GM21423 (cell line): ENCODE results near the gene PNKP.

Source experiments
- ATAC-seq: cut with Tn5 transposase; IDR thresholded peaks from one replicate; pipeline ENCODE4 v1.9.1; 2021; ENCODE audit warnings: mild to moderate bottlenecking, moderate library complexity; ENCODE audit not compliant: unreplicated experiment

The PNKP gene

GRCh38 chr19:49866933-49867782 is at the start of gene PNKP:
Gene PNKP, minus strand, starts transcription at chr19:49867576. Its CDS starts 372 bp downstream, at chr19:49867204.
- peak; percentile 33 for ATAC-seq

- ATAC-seq: no peak
These were observed 47.9 kb upstream of the PNKP start for GRCh38 chr19:49915271-49915670.

GRCh38 chr19:49913720-49914119 is 46.3 kb upstream of the PNKP start:
- no peak for ATAC-seq

- ATAC-seq: no peak
These were observed 45.7 kb upstream of the PNKP start for GRCh38 chr19:49912965-49913685.

GRCh38 chr19:49911381-49912145 is 44.2 kb upstream of the PNKP start:
- no peak for ATAC-seq

- ATAC-seq: no peak
These were observed 42.8 kb upstream of the PNKP start for GRCh38 chr19:49910179-49910578.

GRCh38 chr19:49908480-49909420 is 41.4 kb upstream of the PNKP start:
- no peak for ATAC-seq

GRCh38 chr19:49907745-49908446 is 40.5 kb upstream of the PNKP start:
- no peak for ATAC-seq

- ATAC-seq: no peak
These were observed 39.6 kb upstream of the PNKP start for GRCh38 chr19:49906879-49907564.

GRCh38 chr19:49904136-49904535 is 36.8 kb upstream of the PNKP start:
- no peak for ATAC-seq

GRCh38 chr19:49896863-49897621 is 29.7 kb upstream of the PNKP start, which contains the start of gene IL4I1:
Gene IL4I1, minus strand, starts transcription at chr19:49896887. Its CDS starts 727 bp downstream, at chr19:49896160.
- ATAC-seq: peak; percentile 48

- no peak for ATAC-seq
These were observed 28.4 kb upstream of the PNKP start for GRCh38 chr19:49895566-49896297.

GRCh38 chr19:49894879-49895565 is 27.6 kb upstream of the PNKP start:
- no peak for ATAC-seq

- ATAC-seq: no peak
These were observed 26.8 kb upstream of the PNKP start for GRCh38 chr19:49894011-49894664.

GRCh38 chr19:49892716-49893115 is 25.3 kb upstream of the PNKP start:
- no peak for ATAC-seq

GRCh38 chr19:49891393-49891792 is 24.0 kb upstream of the PNKP start:
- ATAC-seq: no peak
